H1 (cell line): ENCODE data around the gene NCOA1. TPM values are rescaled to one million over a fixed set of nuclear protein-coding genes. Genes with fewer than 3 reads are reported as not detected.
A peak's percentile ranks its signal among the peaks of the same experiment; 100 is the strongest.

Experiments used
- CTCF ChIA-PET: fragments of 300-600 bp; sonication (Branson Sonifier 250); formaldehyde crosslinking; loops from one replicate; lab custom pipeline; 2021; ENCODE audit not compliant: partially characterized antibody; lab: Charles Lee
- POLR2A ChIA-PET: fragments of 300-600 bp; sonication (Branson Sonifier 250); formaldehyde crosslinking; loops from one replicate; lab custom pipeline; 2021; ENCODE audit warnings: inconsistent platforms; ENCODE audit not compliant: partially characterized antibody; lab: Charles Lee
- DNase-seq, 2 experiments: peaks; one replicate each; pipeline versions ENCODE4 v3.0.0 to v3.0.0-alpha.2; 2010 to 2022; ENCODE audit warnings: low spot score in 2 of 2, low read depth in 1 of 2, mixed read lengths in 1 of 2
- FAIRE-seq: peaks from 2 replicates; lab custom pipeline; 2011; peaks lifted over from hg19 to GRCh38; lab: Jason Lieb, UNC
- H2AFZ ChIP-seq: 2 replicates; pipeline ENCODE4 v1.8.1; 2012; ENCODE audit warnings: low read length, inconsistent platforms
- H2AK5ac ChIP-seq: 2 replicates; pipeline ENCODE4 v1.6.1; 2013; ENCODE audit warnings: low read depth, low read length
- H2BK120ac ChIP-seq: replicated peaks from 2 replicates; pipeline ENCODE3; 2013; ENCODE audit warnings: low read depth, low read length, inconsistent platforms
- H2BK12ac ChIP-seq: 2 replicates; pipeline ENCODE4 v1.6.1; 2013; ENCODE audit warnings: low read depth, low read length
- H2BK15ac ChIP-seq: 2 replicates; pipeline ENCODE4 v1.6.1; 2013; ENCODE audit warnings: low read length
- H2BK20ac ChIP-seq: 2 replicates; pipeline ENCODE4 v1.6.1; 2013; ENCODE audit warnings: low read length
- H2BK5ac ChIP-seq: 2 replicates; pipeline ENCODE4 v1.6.1; 2013; ENCODE audit warnings: low read depth, low read length
- H3K14ac ChIP-seq: 2 replicates; pipeline ENCODE4 v1.6.1; 2013; ENCODE audit warnings: inconsistent platforms; ENCODE audit not compliant: insufficient read length
- H3K18ac ChIP-seq: 2 replicates; pipeline ENCODE4 v1.6.1; 2013; ENCODE audit warnings: low read length; ENCODE audit errors: extremely low read depth
- H3K23ac ChIP-seq: 2 replicates; pipeline ENCODE4 v1.6.1; 2013; ENCODE audit warnings: inconsistent platforms; ENCODE audit not compliant: insufficient read length
- H3K23me2 ChIP-seq: 2 replicates; pipeline ENCODE4 v1.6.1; 2013; ENCODE audit warnings: low read depth, low read length
- H3K27ac ChIP-seq: 2 replicates; pipeline ENCODE4 v1.6.1; 2011; ENCODE audit warnings: low read depth, low read length, inconsistent platforms
- H3K27me3 ChIP-seq, 4 experiments: replicated peaks in 1 of 4; 1 replicate in 1 of 4; 2 replicates in 3 of 4; pipeline versions ENCODE4 v1.6.1 to v1.8.1; 2011 to 2013; ENCODE audit warnings: low read length in 3 of 4, mild to moderate bottlenecking in 3 of 4, inconsistent platforms in 2 of 4, mixed read lengths in 2 of 4, moderate library complexity in 1 of 4; ENCODE audit not compliant: control insufficient read depth in 3 of 4, insufficient read depth in 3 of 4; ENCODE audit errors: extremely low read depth in 1 of 4
- H3K36me3 ChIP-seq, 4 experiments: 2 replicates each; pipeline versions ENCODE4 v1.6.1 to v1.8.1; 2011 to 2013; ENCODE audit warnings: mild to moderate bottlenecking in 4 of 4, low read length in 3 of 4, moderate library complexity in 2 of 4, control low read depth in 1 of 4, inconsistent platforms in 1 of 4; ENCODE audit not compliant: insufficient read depth in 4 of 4, control insufficient read depth in 2 of 4
- H3K4ac ChIP-seq: replicated peaks from 2 replicates; pipeline ENCODE3; 2013; ENCODE audit warnings: low read length, low read depth, mixed read lengths, inconsistent platforms; ENCODE audit not compliant: insufficient read length
- H3K4me1 ChIP-seq, 4 experiments: replicated peaks in 1 of 4; 1 replicate in 1 of 4; 2 replicates in 3 of 4; pipeline versions ENCODE4 v1.6.1 to v1.8.1; 2011 to 2013; ENCODE audit warnings: low read length in 3 of 4, inconsistent platforms in 2 of 4, mixed read lengths in 1 of 4; ENCODE audit not compliant: insufficient read depth in 4 of 4, control insufficient read depth in 3 of 4
- H3K4me2 ChIP-seq, 2 experiments: 2 replicates each; pipeline versions ENCODE4 v1.6.1 to v1.8.1; 2011 to 2013; ENCODE audit warnings: low read depth in 2 of 2, low read length in 2 of 2, control low read depth in 1 of 2, inconsistent platforms in 1 of 2, mild to moderate bottlenecking in 1 of 2; ENCODE audit not compliant: insufficient read depth in 1 of 2
- H3K4me3 ChIP-seq, 4 experiments: fragments of 200-600, 300-600 bp in 1 of 4; sonication (generic), shearing (Covaris generic), sonication (Bioruptor Twin) in 1 of 4; 2 replicates each; pipeline versions ENCODE4 v1.5.1 to v1.8.1; 2011 to 2016; ENCODE audit warnings: low read length in 4 of 4, low read depth in 3 of 4, control low read depth in 2 of 4, inconsistent platforms in 2 of 4, mild to moderate bottlenecking in 2 of 4, mixed read lengths in 1 of 4, moderate library complexity in 1 of 4; ENCODE audit not compliant: insufficient read depth in 2 of 4; ENCODE audit errors: extremely low read depth in 1 of 4
- H3K56ac ChIP-seq: replicated peaks from 2 replicates; pipeline ENCODE3; 2013; ENCODE audit warnings: low read depth, mild to moderate bottlenecking, mixed read lengths, low read length, inconsistent platforms; ENCODE audit not compliant: insufficient read length
- H3K79me1 ChIP-seq: 2 replicates; pipeline ENCODE4 v1.6.1; 2013; ENCODE audit warnings: low read depth, low read length, control low read depth
- H3K79me2 ChIP-seq, 2 experiments: 2 replicates each; pipeline versions ENCODE4 v1.6.1 to v1.8.1; 2012 to 2013; ENCODE audit warnings: low read length in 2 of 2, mild to moderate bottlenecking in 2 of 2, inconsistent platforms in 1 of 2; ENCODE audit not compliant: insufficient read depth in 2 of 2, control insufficient read depth in 1 of 2
- H3K9ac ChIP-seq, 4 experiments: replicated peaks in 1 of 4; 1 replicate in 1 of 4; 2 replicates in 3 of 4; pipeline versions ENCODE4 v1.6.1 to v1.8.1; 2011 to 2013; ENCODE audit warnings: low read depth in 3 of 4, low read length in 3 of 4, control low read depth in 2 of 4, mild to moderate bottlenecking in 2 of 4, moderate library complexity in 2 of 4, inconsistent platforms in 1 of 4; ENCODE audit errors: extremely low read depth in 1 of 4
- H3K9me3 ChIP-seq, 2 experiments: 2 replicates each; pipeline versions ENCODE4 v1.6.1 to v1.8.1; 2012 to 2013; ENCODE audit warnings: mild to moderate bottlenecking in 2 of 2, moderate library complexity in 2 of 2, control low read depth in 1 of 2, inconsistent platforms in 1 of 2, low read depth in 1 of 2, low read length in 1 of 2, mixed read lengths in 1 of 2; ENCODE audit not compliant: insufficient read depth in 2 of 2
- H4K20me1 ChIP-seq, 2 experiments: replicated peaks in 1 of 2; 2 replicates each; pipeline versions ENCODE3 to v1.8.1; 2011 to 2013; ENCODE audit warnings: inconsistent platforms in 2 of 2, low read length in 2 of 2, mild to moderate bottlenecking in 1 of 2; ENCODE audit not compliant: insufficient read depth in 2 of 2, control insufficient read depth in 1 of 2
- H4K5ac ChIP-seq: 2 replicates; pipeline ENCODE4 v1.6.1; 2013; ENCODE audit warnings: low read length, low read depth, mixed read lengths, inconsistent platforms; ENCODE audit not compliant: insufficient read length
- H4K8ac ChIP-seq: 2 replicates; pipeline ENCODE4 v1.8.0; 2013; ENCODE audit warnings: mild to moderate bottlenecking, moderate library complexity, low read length, inconsistent platforms; ENCODE audit not compliant: insufficient read depth; ENCODE audit errors: extremely low read depth
- H4K91ac ChIP-seq: replicated peaks from 2 replicates; pipeline ENCODE3; 2013; ENCODE audit warnings: low read length, mixed read lengths, inconsistent platforms; ENCODE audit not compliant: insufficient read length
- CREB1 ChIP-seq: IDR thresholded peaks from 2 replicates; pipeline ENCODE4 v1.6.1; 2012; ENCODE audit warnings: inconsistent platforms
- CTBP2 ChIP-seq: IDR thresholded peaks from 2 replicates; pipeline ENCODE4 v1.7.0; 2011; ENCODE audit warnings: borderline replicate concordance, mild to moderate bottlenecking, moderate library complexity, mixed read lengths, low read length; ENCODE audit not compliant: insufficient read depth, insufficient read length
- E2F6 ChIP-seq: IDR thresholded peaks from 2 replicates; pipeline ENCODE4 v1.6.1; 2012; ENCODE audit warnings: inconsistent platforms
- EP300 ChIP-seq, 2 experiments: IDR thresholded peaks; 1 replicate in 1 of 2; 2 replicates in 1 of 2; pipeline ENCODE4 v1.6.1; 2011 to 2012; ENCODE audit warnings: low read depth in 2 of 2, low read length in 2 of 2, mild to moderate bottlenecking in 2 of 2, borderline replicate concordance in 1 of 2, inconsistent platforms in 1 of 2, moderate library complexity in 1 of 2
- MAFK ChIP-seq: IDR thresholded peaks from 2 replicates; pipeline ENCODE4 v1.6.1; 2012; ENCODE audit warnings: low read depth, mild to moderate bottlenecking, improper control_type of control experiment, low read length
- MAX ChIP-seq: IDR thresholded peaks from 2 replicates; pipeline ENCODE4 v1.6.1; 2012; ENCODE audit warnings: inconsistent platforms
- NANOG ChIP-seq: IDR thresholded peaks from 2 replicates; pipeline ENCODE4 v1.6.1; 2011; ENCODE audit warnings: low read length, low read depth, mild to moderate bottlenecking, inconsistent platforms; ENCODE audit not compliant: insufficient read depth, poor library complexity, severe bottlenecking
- SP1 ChIP-seq: IDR thresholded peaks from 2 replicates; pipeline ENCODE4 v1.6.1; 2011; ENCODE audit warnings: low read depth, low read length
- TCF12 ChIP-seq: IDR thresholded peaks from 2 replicates; pipeline ENCODE4 v1.6.1; 2011; ENCODE audit warnings: low read depth, mild to moderate bottlenecking, low read length
- TEAD4 ChIP-seq: IDR thresholded peaks from 2 replicates; pipeline ENCODE4 v1.6.1; 2012; ENCODE audit warnings: low read depth, low read length, inconsistent platforms, mixed read lengths
- WGBS, 2 experiments: shearing (Covaris generic) in 1 of 2; methylation state at CpG; one replicate each; pipeline versions ENCODE4 v1.1.6 to v1.1.7; 2013 to 2015; ENCODE audit warnings: low lambda C conversion rate in 2 of 2, mixed read lengths in 2 of 2, inconsistent platforms in 1 of 2, low coverage in 1 of 2, missing lambda C conversion rate in 1 of 2; ENCODE audit not compliant: insufficient replicate concordance in 2 of 2, insufficient coverage in 1 of 2, insufficient read length in 1 of 2; ENCODE audit errors: extremely low coverage in 1 of 2, missing lambda C conversion rate in 1 of 2; 5-methylcytosine and 5-hydroxymethylcytosine counted together
- polyA plus RNA-seq, 7 experiments: library from polyadenylated mRNA; depleted of rRNA in 3 of 7; stranded (reverse) in 5 of 7; unstranded in 2 of 7; fragments of >200 nt in 5 of 7; fragments of 200-250 nt in 2 of 7; gene quantifications; 1 replicate in 5 of 7; 2 replicates in 1 of 7; 4 replicates in 1 of 7; pipeline versions ENCODE4 v1.2.1 to v1.2.3, GENCODE V29; 2011 to 2013; ENCODE audit warnings: missing spikeins in 2 of 7, mixed read lengths in 2 of 7
- total RNA-seq: library from RNA; stranded (reverse); fragmentation: NEBNext Ultra II Directional; extraction: Animal tissue kit (Norgen Biotek cat#: 25700); gene quantifications from 2 replicates; pipeline ENCODE4 v1.2.1, GENCODE V29; 2021

Gene NCOA1
- total and polyA plus RNA-seq, 2 of the 8 experiments (the other 6 are each of a cell fraction or from before 2014, with no cell fraction given): 12.8 to 17.9 TPM

GRCh38 chr2:24592441-24593100, 101.5 kb downstream of the NCOA1 start:
- Histone ChIP-seq H3K27me3 (no peaks in the 10 kb centered on the region), H2AK5ac (no peak overlapping the region), H2BK20ac (no peak overlapping the region), H3K9ac (no peak overlapping the region), H3K27ac (no peak overlapping the region), H2BK15ac (no peak overlapping the region), H2BK12ac (no peak overlapping the region; the same call in 1 of the 2 replicates), H4K91ac (no peak overlapping the region), H2AFZ (no peak overlapping the region), H3K36me3 (no peaks in the 10 kb centered on the region), H3K4me3 (no peak overlapping the region), H4K20me1 (no peaks in the 10 kb centered on the region), H2BK5ac (no peak overlapping the region), H3K23me2 (no peaks in the 10 kb centered on the region; the same call in 1 of the 2 replicates), H3K23ac (no peak overlapping the region), H3K56ac (no peak overlapping the region), H4K5ac (no peak overlapping the region), H3K79me1 (peaks cover 2% of the 10 kb centered on the region; the same call in 1 of the 2 replicates), H3K4me2 (no peak overlapping the region), H3K79me2 (no peaks in the 10 kb centered on the region), H3K4me1 (peaks cover 0 to 4% (median 2%) of the 10 kb centered on the region in 4 experiments; a peak in 3 of 7 replicates), H3K18ac (no peak overlapping the region), H3K9me3 (no peaks in the 10 kb centered on the region), H4K8ac (no peak overlapping the region), H2BK120ac (no peak overlapping the region), H3K14ac (no peak overlapping the region), H3K4ac (no peak overlapping the region)
- no peak for DNase-seq
- POLR2A ChIA-PET: interaction anchor here (0.7 to 2.2 kb wide), 2 partner anchors 200 to 227 kb away, joined by 3 to 7 read pairs; partner anchors contain the start of genes CENPO and PTRHD1
- WGBS, 2 experiments: 76% methylated on average over 3 of the region's 3 CpGs; no CpG with 5 or more reads in 1 of the 2 experiments
- FAIRE-seq: no peak
- CTCF ChIA-PET: interaction anchor here (0.7 to 2.7 kb wide), 7 partner anchors 13 to 286 kb away, joined by 3 to 10 read pairs (median 3); no protein-coding TSS in a partner anchor
- TF ChIP-seq CTBP2 (no peak), EP300 (IDR thresholded peaks at IDR 0.05; ENCODE audit: borderline replicate concordance in 1 of 2, low read depth in 2 of 2, low read length in 2 of 2) (0 out of 3 replicates have a peak, but pooled peaks of 1 of the 2 experiments have one; percentile 30), CREB1 (no peak), NANOG (peak; percentile 61), TCF12 (no peak), SP1 (0 out of 2 replicates have a peak, but pooled peaks have one; percentile 28), E2F6 (no peak), TEAD4 (no peak), MAFK (no peak), MAX (no peak)
